Measurements from ENCODE around the gene UBN2.
A peak's percentile ranks its signal among the peaks of the same experiment; 100 is the strongest.

Gene UBN2

GRCh38 chr7:139339698-139340036, 108.6 kb downstream of the UBN2 start:
- no peak for TF ChIP-seq CTCF (IDR thresholded peaks at IDR 0.05; ENCODE audit: extremely low read depth, insufficient read depth, missing control alignments)
- no peak for DNase-seq (ENCODE audit: low spot score)
- in situ Hi-C loops (cut with MboI; ENCODE audit: low pct_unique_long_range_greater_than_20kb, low sequenced_read_pairs, unreplicated experiment), result loop anchor here (10.0 kb wide), 1 partner anchor 235 kb away; the partner anchor contains the start of gene ZC3HAV1

- peak; percentile 83 for TF ChIP-seq CTCF (IDR thresholded peaks at IDR 0.05; ENCODE audit: extremely low read depth, insufficient read depth, missing control alignments)
- peak; percentile 91 for DNase-seq (ENCODE audit: low spot score)
- in situ Hi-C loops (cut with MboI; ENCODE audit: low pct_unique_long_range_greater_than_20kb, low sequenced_read_pairs, unreplicated experiment), result no loop called here
Observed at GRCh38 chr7:139340037-139340807, 109.2 kb downstream of the UBN2 start.

- in situ Hi-C loops (cut with MboI; ENCODE audit: low pct_unique_long_range_greater_than_20kb, low sequenced_read_pairs, unreplicated experiment), result no loop called here
- DNase-seq (ENCODE audit: low spot score), result no peak
- no peak for TF ChIP-seq CTCF (IDR thresholded peaks at IDR 0.05; ENCODE audit: extremely low read depth, insufficient read depth, missing control alignments)
Observed at GRCh38 chr7:139340808-139341057, 109.7 kb downstream of the UBN2 start.

GRCh38 chr7:139341058-139341775, 110.2 kb downstream of the UBN2 start, which contains the start of gene FMC1:
Gene FMC1, plus strand, starts transcription at chr7:139341337. Its CDS starts 48 bp downstream, at chr7:139341385.
- in situ Hi-C loops (cut with MboI; ENCODE audit: low pct_unique_long_range_greater_than_20kb, low sequenced_read_pairs, unreplicated experiment), result no loop called here
- DNase-seq (ENCODE audit: low spot score), result peak; percentile 80
- TF ChIP-seq CTCF (IDR thresholded peaks at IDR 0.05; ENCODE audit: extremely low read depth, insufficient read depth, missing control alignments), result peak; percentile 45

GRCh38 chr7:139341776-139342226, 110.8 kb downstream of the UBN2 start:
- TF ChIP-seq CTCF (IDR thresholded peaks at IDR 0.05; ENCODE audit: extremely low read depth, insufficient read depth, missing control alignments), result no peak
- DNase-seq (ENCODE audit: low spot score), result no peak
- in situ Hi-C loops (cut with MboI; ENCODE audit: low pct_unique_long_range_greater_than_20kb, low sequenced_read_pairs, unreplicated experiment), result no loop called here

GRCh38 chr7:139345042-139345441, 114.0 kb downstream of the UBN2 start:
- in situ Hi-C loops (cut with MboI; ENCODE audit: low pct_unique_long_range_greater_than_20kb, low sequenced_read_pairs, unreplicated experiment), result no loop called here
- DNase-seq (ENCODE audit: low spot score), result no peak
- no peak for TF ChIP-seq CTCF (IDR thresholded peaks at IDR 0.05; ENCODE audit: extremely low read depth, insufficient read depth, missing control alignments)
